Spinal cord (tissue), 10 donors: Measurements from ENCODE around the gene RASGRF1. TPM values are rescaled to one million over a fixed set of nuclear protein-coding genes. Genes with fewer than 3 reads are reported as not detected.
A peak's percentile ranks its signal among the peaks of the same experiment; 100 is the strongest.

Experiments used
- DNase-seq, 6 donors: peaks; one replicate each; pipeline versions ENCODE4 v3.0.0 to v3.0.0-alpha.2; 2013 to 2015; ENCODE audit warnings: low spot score in 6 of 6, low read depth in 4 of 6
- H3K27ac ChIP-seq: one replicate; pipeline ENCODE4 v1.5.1; 2013; ENCODE audit warnings: low read depth, low read length, control low read depth
- H3K27me3 ChIP-seq: one replicate; pipeline ENCODE4 v1.6.1; 2013; ENCODE audit warnings: low read length; ENCODE audit not compliant: control insufficient read depth, insufficient read depth
- H3K36me3 ChIP-seq: one replicate; pipeline ENCODE4 v1.6.1; 2013; ENCODE audit warnings: low read length; ENCODE audit not compliant: control insufficient read depth, insufficient read depth
- H3K4me1 ChIP-seq: one replicate; pipeline ENCODE4 v1.6.1; 2013; ENCODE audit warnings: low read length; ENCODE audit not compliant: control insufficient read depth, insufficient read depth
- H3K4me3 ChIP-seq: one replicate; pipeline ENCODE4 v1.5.1; 2013; ENCODE audit warnings: low read depth, low read length, control low read depth
- H3K9me3 ChIP-seq: one replicate; pipeline ENCODE4 v1.6.1; 2013; ENCODE audit warnings: low read length; ENCODE audit not compliant: control insufficient read depth, insufficient read depth
- WGBS: methylation state at CpG from one replicate; pipeline ENCODE4 v1.1.5; 2013; ENCODE audit warnings: missing lambda C conversion rate; ENCODE audit not compliant: insufficient coverage; 5-methylcytosine and 5-hydroxymethylcytosine counted together
- polyA plus RNA-seq, 2 donors: library from polyadenylated mRNA; unstranded; fragments of 120-200 nt; gene quantifications; one replicate each; pipeline ENCODE4 v1.2.1, GENCODE V29; 2013; ENCODE audit not compliant: insufficient read length in 2 of 2
- total RNA-seq, 2 donors: library from RNA; depleted of rRNA in 1 of 2; stranded (reverse); fragments of 120-200 nt in 1 of 2; fragments of >200 nt in 1 of 2; gene quantifications; one replicate each; pipeline versions ENCODE4 v1.2.3 to v1.2.4, GENCODE V29; 2013 to 2014
- donor health status: healthy.

Gene RASGRF1
- total and polyA plus RNA-seq, 4 donors = 4.9 to 42.0 (median 28.1) TPM

GRCh38 chr15:79023918-79024317 is 66.7 kb downstream of the RASGRF1 start:
- DNase-seq = no peak
- H3K4me3 ChIP-seq = no peak overlapping the region
- WGBS = 93% methylated on average over 1 of the region's 1 CpG
- no peaks in the 10 kb centered on the region for H3K4me1 ChIP-seq
- no peak overlapping the region for H3K27ac ChIP-seq
- H3K36me3 ChIP-seq = peaks cover 49% of the 10 kb centered on the region
- H3K27me3 ChIP-seq = no peaks in the 10 kb centered on the region
- H3K9me3 ChIP-seq = no peaks in the 10 kb centered on the region

GRCh38 chr15:79023546-79023890 is 67.1 kb downstream of the RASGRF1 start:
- H3K27me3 ChIP-seq = no peaks in the 10 kb centered on the region
- H3K27ac ChIP-seq = no peak overlapping the region
- no peaks in the 10 kb centered on the region for H3K4me1 ChIP-seq
- no peak for DNase-seq
- H3K4me3 ChIP-seq = no peak overlapping the region
- H3K36me3 ChIP-seq = peaks cover 53% of the 10 kb centered on the region
- WGBS = 80% methylated on average over 1 of the region's 2 CpGs
- no peaks in the 10 kb centered on the region for H3K9me3 ChIP-seq

- H3K4me1 ChIP-seq = no peaks in the 10 kb centered on the region
- peaks cover 46% of the 10 kb centered on the region for H3K36me3 ChIP-seq
- H3K9me3 ChIP-seq = no peaks in the 10 kb centered on the region
- no peaks in the 10 kb centered on the region for H3K27me3 ChIP-seq
- no peak for DNase-seq
- H3K4me3 ChIP-seq = no peak overlapping the region
- WGBS = 61% methylated on average over 2 of the region's 4 CpGs
- H3K27ac ChIP-seq = no peak overlapping the region
Observed at GRCh38 chr15:79018960-79019359, 71.6 kb downstream of the RASGRF1 start.

GRCh38 chr15:79017953-79018352 is 72.6 kb downstream of the RASGRF1 start:
- no peak for DNase-seq
- 92% methylated on average over 6 of the region's 7 CpGs for WGBS
- no peak overlapping the region for H3K27ac ChIP-seq
- no peaks in the 10 kb centered on the region for H3K27me3 ChIP-seq
- no peak overlapping the region for H3K4me3 ChIP-seq
- H3K4me1 ChIP-seq = no peaks in the 10 kb centered on the region
- peaks cover 37% of the 10 kb centered on the region for H3K36me3 ChIP-seq
- H3K9me3 ChIP-seq = no peaks in the 10 kb centered on the region

GRCh38 chr15:79016527-79017170 is 73.9 kb downstream of the RASGRF1 start:
- no peaks in the 10 kb centered on the region for H3K4me1 ChIP-seq
- no peak overlapping the region for H3K27ac ChIP-seq
- H3K4me3 ChIP-seq = no peak overlapping the region
- no peaks in the 10 kb centered on the region for H3K9me3 ChIP-seq
- DNase-seq = no peak
- H3K36me3 ChIP-seq = peaks cover 31% of the 10 kb centered on the region
- no peaks in the 10 kb centered on the region for H3K27me3 ChIP-seq
- WGBS = 86% methylated on average over 9 of the region's 10 CpGs

GRCh38 chr15:79015416-79015815 is 75.2 kb downstream of the RASGRF1 start:
- no peak overlapping the region for H3K27ac ChIP-seq
- H3K4me1 ChIP-seq = no peaks in the 10 kb centered on the region
- WGBS = 74% methylated on average over 3 of the region's 3 CpGs
- H3K27me3 ChIP-seq = no peaks in the 10 kb centered on the region
- no peaks in the 10 kb centered on the region for H3K9me3 ChIP-seq
- no peak for DNase-seq
- peaks cover 34% of the 10 kb centered on the region for H3K36me3 ChIP-seq
- no peak overlapping the region for H3K4me3 ChIP-seq

- Histone ChIP-seq H3K27me3 (no peaks in the 10 kb centered on the region), H3K4me1 (no peaks in the 10 kb centered on the region), H3K36me3 (peaks cover 14% of the 10 kb centered on the region), H3K4me3 (no peak overlapping the region), H3K27ac (no peak overlapping the region), H3K9me3 (no peaks in the 10 kb centered on the region)
- no peak for DNase-seq
- WGBS = no CpG with 5 or more reads among the region's 2 CpGs
Observed at GRCh38 chr15:79010278-79010677, 80.3 kb downstream of the RASGRF1 start.

GRCh38 chr15:79009379-79009778 is 81.2 kb downstream of the RASGRF1 start:
- H3K4me3 ChIP-seq = no peak overlapping the region
- no peak overlapping the region for H3K27ac ChIP-seq
- H3K9me3 ChIP-seq = no peaks in the 10 kb centered on the region
- no peaks in the 10 kb centered on the region for H3K27me3 ChIP-seq
- H3K4me1 ChIP-seq = no peaks in the 10 kb centered on the region
- H3K36me3 ChIP-seq = peaks cover 14% of the 10 kb centered on the region
- WGBS = 81% methylated on average over 2 of the region's 4 CpGs
- DNase-seq = no peak

- Histone ChIP-seq H3K4me3 (no peak overlapping the region), H3K27ac (no peak overlapping the region), H3K4me1 (no peaks in the 10 kb centered on the region), H3K9me3 (no peaks in the 10 kb centered on the region), H3K27me3 (no peaks in the 10 kb centered on the region), H3K36me3 (peaks cover 21% of the 10 kb centered on the region)
- DNase-seq = no peak
- WGBS = 36% methylated on average over 10 of the region's 10 CpGs
Observed at GRCh38 chr15:79008659-79009058, 81.9 kb downstream of the RASGRF1 start.

GRCh38 chr15:79007066-79007465 is 83.5 kb downstream of the RASGRF1 start:
- H3K27me3 ChIP-seq = no peaks in the 10 kb centered on the region
- WGBS = 54% methylated on average over 2 of the region's 3 CpGs
- no peak overlapping the region for H3K27ac ChIP-seq
- H3K4me3 ChIP-seq = no peak overlapping the region
- peak in 2 of 6 donors; percentile 25 to 29 for DNase-seq
- H3K4me1 ChIP-seq = no peaks in the 10 kb centered on the region
- no peaks in the 10 kb centered on the region for H3K9me3 ChIP-seq
- peaks cover 33% of the 10 kb centered on the region for H3K36me3 ChIP-seq
